Testis (tissue), 2 donors: ENCODE measurements around the gene TWSG1.

Experiments
- CTCF ChIP-seq, 3 experiments: fragments of 450-650 bp in 2 of 3; fragments of 200-600 bp in 1 of 3; sonication (generic) in 1 of 3; IDR thresholded peaks; one replicate each; pipeline ENCODE4 v1.5.1; 2016 to 2019; ENCODE audit warnings: antibody characterized with exemption in 3 of 3, mild to moderate bottlenecking in 2 of 3, moderate library complexity in 1 of 3
- POLR2A ChIP-seq: fragments of 450-650 bp; IDR thresholded peaks from one replicate; pipeline ENCODE4 v1.6.1; 2017; ENCODE audit warnings: antibody characterized with exemption, mild to moderate bottlenecking, moderate library complexity

GRCh38 chr18:9379118-9379517 lies 44.5 kb downstream of the TWSG1 start:
- TF ChIP-seq CTCF (IDR thresholded peaks at IDR 0.05), result no peak
- TF ChIP-seq POLR2A, result no peak
